Occipital lobe (tissue), 2 donors: ENCODE measurements around the gene SERPINB11. TPM values are rescaled to one million over a fixed set of nuclear protein-coding genes. Genes with fewer than 3 reads are reported as not detected.
"Not testable (repeated sequence)": the region's sequence is repeated elsewhere in the genome, so short reads cannot be mapped to it uniquely, and the experiment has no call there.

ENCODE experiments used
- DNase-seq: peaks from one replicate; lab custom pipeline; 2025; lab: John Stamatoyannopoulos, UW
- total RNA-seq: library from RNA; depleted of rRNA; stranded (reverse); fragments of >200 nt; gene quantifications from one replicate; pipeline ENCODE4 v1.2.3, GENCODE V29; 2014

The SERPINB11 gene
- not detected for total RNA-seq

DNA sequence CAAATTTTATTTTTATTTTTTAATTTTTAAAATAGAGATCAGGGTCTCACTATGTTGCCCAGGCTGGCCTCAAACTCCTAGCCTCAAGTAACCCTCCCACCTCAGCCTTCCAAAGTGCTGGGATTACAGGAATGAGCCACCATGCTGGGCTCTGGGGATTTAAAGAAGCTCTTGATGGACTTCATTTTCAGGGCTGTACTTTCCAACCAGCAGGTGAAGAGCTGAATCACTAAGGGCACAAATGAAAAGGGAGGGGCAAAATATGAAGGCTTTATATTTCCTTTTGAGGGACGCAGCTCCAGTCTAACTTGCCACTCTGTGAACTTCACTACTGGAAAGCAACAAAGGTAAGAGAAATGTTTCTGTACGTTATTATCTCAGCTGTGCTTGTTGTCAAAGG, at the start of gene SERPINB11:
TSS of gene SERPINB11 (plus strand) at position 301 of the 400 bp plus-strand sequence. CDS start 7,234 bp downstream, outside the sequence.
- DNase-seq, result no peak

DNA sequence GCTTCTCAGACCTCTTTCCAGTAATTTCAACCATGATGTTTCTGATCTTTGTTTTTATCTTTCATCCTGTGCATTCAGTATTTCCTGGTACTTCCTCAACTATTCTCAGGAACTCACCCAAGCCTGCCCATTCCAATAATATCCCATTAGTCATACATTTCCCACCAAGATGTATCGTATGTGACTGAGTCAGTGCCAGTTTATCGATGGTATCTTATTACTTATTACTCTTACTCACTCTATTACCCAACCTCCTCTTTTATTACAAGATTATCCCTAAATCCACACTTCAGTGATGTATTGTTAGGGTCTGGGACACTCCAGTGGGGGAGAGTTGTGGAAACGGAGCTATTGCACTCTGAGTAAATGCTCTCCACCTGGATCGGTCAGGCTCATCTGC, 43.8 kb upstream of the SERPINB11 start:
- DNase-seq, result not testable (repeated sequence)

DNA sequence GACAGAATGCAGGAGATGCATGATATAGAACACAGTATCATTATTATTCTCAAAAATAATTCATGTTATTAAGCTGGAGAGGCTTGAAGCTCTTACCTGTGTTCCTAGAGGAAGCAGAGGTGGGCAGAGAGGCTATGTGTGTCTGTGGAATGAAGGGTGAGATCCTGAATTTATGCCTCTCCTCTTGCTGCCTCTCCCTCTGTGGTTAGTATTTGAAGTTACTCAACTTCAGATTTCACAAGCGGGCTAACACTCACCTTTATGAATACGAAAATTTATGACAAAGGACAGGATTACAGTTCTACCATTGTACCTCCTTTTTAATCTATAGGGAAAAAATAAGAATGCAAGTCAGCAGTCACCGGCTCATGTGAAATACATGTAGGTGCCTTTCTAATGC, 41.0 kb upstream of the SERPINB11 start, which contains the start of gene SERPINB3:
TSS of gene SERPINB3 (minus strand) at position 144 of the 400 bp plus-strand sequence. CDS start 677 bp downstream, outside the sequence.
- DNase-seq, result not testable (repeated sequence)

- no peak for DNase-seq
Measured at GRCh38 chr18:63664571-63664970, 38.2 kb upstream of the SERPINB11 start.

DNA sequence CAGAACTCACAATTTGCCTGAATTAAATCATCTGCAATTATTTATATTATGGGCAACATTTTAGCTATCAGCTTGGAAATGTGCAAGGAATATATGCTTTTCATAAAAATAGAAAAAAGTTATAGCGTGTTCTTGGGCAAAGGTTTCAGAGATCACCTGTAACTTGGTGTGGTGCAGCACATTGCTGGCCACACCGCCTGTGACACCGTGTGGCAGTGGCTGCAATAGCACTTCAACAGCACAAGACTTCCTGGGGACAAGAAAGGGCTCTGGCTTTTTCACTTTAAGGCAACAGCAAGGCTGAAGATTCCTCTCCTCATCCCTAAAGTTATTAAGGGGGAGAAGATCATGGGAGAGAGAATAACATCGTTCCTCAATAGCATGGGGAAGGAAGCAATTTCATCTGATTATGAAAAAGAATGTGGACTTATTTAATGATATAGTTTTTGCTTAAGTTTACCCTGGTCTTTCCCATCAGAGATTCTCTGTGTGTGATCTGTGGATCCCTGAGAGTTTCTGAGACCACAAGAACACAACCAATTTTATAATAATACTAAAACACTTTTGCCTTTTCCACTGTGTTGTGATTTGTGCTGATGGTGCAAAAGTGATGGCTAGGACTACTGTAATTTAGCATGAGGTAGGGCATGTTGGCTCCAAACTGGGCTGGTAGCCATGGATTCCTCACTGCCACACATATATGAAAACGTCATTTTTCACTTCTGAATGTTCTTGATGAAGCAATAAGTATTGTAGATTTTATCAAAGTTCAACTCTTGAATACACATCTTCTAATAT, 26.0 kb upstream of the SERPINB11 start:
- no peak for DNase-seq

- DNase-seq, result no peak
Measured at GRCh38 chr18:63677500-63678225, 25.1 kb upstream of the SERPINB11 start.

- no peak for DNase-seq
Measured at GRCh38 chr18:63679820-63680606, 22.7 kb upstream of the SERPINB11 start.

DNA sequence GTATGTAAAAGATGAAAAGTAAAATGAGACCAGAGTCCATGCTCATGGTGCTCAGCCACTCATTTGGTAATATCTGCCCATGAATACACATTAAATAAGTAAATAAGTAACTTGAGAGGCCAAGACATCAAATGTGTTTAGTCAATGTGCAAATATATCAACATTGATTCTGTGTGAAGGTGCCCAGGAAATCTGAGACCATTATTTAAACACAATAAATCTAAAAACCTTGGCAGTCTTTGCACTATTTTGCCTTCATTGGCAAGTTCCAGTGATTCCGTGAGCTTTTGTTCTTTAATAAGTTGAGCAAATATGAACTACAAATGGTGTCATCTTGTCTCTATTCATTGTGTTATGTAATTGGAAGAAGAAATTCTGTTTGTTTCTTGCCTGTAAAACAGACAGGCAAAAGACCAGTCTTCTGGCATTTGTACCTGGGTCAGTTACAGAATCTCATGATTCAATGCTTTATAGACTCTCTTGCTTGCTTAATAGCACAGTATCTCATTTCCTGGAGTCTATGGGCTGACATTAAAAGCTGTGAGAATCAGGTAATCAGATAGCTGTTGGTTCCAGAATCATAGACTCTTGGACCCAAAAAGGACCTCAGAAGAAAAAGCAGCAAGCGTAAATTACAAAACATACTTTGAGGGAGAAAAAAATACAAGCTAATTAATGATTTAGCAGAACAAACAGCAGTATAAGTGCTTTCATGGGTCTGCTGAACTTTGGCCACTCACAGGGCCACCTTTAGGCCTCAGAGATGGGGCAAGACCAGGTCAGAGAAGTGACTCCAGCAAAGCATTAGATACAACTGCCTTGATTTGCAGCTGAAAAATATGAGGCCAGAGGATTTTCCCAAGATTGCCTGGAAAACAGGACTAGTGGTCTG, 21.1 kb upstream of the SERPINB11 start:
- no peak for DNase-seq

DNA sequence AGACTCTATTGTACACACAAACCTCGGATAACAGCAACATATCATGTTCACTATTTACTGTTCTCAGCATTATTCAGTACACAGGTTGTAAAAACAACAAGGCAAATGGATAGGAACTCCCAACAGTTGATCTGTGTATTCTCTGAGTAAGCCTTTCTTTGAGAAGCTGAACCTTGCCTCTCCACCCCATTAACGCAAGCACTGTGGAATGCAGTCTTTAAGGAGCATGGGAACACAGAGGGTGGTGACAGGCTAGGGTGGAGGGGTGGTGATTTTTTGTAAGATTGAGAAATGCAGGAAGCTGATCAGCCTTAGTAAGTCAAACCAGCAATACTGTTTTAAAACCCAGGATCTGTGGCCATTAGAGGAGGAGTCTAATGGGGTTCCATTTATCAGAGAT, 19.6 kb upstream of the SERPINB11 start:
- DNase-seq, result no peak

- no peak for DNase-seq
Measured at GRCh38 chr18:63683890-63684289, 18.9 kb upstream of the SERPINB11 start.

GRCh38 chr18:63684718-63685117, 18.0 kb upstream of the SERPINB11 start:
- DNase-seq, result no peak

DNA sequence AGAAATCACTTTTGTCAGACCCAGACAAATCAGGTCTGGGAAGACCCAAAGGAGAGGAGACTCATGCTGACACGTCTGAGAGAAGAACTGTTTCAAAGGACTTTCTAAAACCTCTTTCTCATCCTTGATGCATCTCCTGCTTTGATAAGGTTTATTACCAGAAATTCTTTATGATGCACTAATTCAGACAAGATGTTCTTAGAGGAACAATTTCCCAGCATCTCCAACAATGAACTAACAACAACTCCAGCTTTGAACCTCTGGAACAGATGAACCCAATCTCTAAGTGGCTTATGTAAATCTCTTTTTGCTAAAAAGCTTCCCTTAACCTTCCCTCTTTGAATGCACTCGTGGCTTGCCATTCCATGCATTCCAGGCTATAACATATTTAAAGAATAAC, 15.9 kb upstream of the SERPINB11 start:
- DNase-seq, result no peak

DNA sequence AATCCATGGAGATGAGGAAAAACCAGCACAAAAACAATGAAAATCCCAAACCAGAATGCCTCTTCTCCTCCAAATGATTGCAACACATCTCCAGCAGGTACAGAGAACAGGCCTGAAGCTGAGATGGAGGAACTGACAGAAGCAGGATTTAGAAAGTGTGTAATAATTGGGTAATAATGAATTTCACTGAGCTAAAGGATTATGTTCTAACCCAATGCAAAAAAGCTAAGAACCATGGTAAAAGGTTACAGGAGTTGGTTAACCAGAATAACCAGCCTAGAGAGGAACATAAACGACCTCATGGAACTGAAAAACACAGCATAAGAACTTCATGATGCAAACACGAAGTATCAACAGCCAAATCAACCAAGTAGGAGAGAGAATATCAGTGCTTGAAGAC, 13.7 kb upstream of the SERPINB11 start:
- DNase-seq, result no peak

DNA sequence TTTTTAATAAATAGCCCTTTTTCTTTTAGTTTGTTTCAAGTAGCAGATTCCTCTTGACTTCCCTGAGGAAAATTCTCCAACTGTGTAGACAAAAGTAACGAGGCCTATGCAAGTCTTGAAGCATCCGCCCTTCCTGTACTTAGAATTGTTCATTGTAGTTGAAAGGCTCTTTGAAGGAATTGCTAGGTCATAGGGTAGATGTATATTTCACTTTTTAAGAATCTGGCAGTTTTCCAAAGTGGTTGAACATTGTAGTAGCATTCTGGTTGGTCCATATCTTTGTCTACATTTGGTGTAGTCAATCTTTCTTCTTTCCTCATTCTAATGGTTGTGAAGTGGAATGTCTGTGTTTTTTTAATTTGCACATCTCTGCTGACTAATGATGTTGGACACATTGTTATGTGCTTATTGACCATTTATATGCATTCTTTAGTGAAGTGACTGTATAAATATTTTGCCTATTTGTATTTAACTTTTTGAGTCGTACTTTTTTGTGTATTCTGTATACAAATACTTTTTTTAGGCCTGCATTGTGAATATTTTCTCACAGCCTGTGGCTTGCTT, 5.6 kb upstream of the SERPINB11 start:
- no peak for DNase-seq

GRCh38 chr18:63700501-63700900, 2.3 kb upstream of the SERPINB11 start:
- DNase-seq, result no peak

- no peak for DNase-seq
Measured at GRCh38 chr18:63701952-63702351, 808 bp upstream of the SERPINB11 start.

DNA sequence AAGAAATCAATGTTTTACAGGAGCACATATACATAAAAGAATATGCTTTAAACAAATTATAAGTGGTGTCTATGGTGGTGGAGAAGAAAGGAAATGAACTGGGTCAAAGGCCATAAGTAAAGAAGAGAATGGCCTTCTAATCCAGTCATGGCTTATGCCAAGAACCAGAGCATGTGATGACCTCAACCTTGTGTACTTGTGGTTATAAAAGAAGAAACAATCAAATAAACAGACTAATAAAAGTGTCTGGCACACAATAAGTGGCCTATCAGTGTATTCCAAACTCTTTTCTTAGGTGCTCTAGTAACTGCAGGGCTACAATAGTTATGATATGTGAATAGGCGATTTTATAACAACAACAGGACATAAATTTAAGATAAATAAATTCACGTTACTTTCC, 2.6 kb downstream of the SERPINB11 start:
- no peak for DNase-seq

DNA sequence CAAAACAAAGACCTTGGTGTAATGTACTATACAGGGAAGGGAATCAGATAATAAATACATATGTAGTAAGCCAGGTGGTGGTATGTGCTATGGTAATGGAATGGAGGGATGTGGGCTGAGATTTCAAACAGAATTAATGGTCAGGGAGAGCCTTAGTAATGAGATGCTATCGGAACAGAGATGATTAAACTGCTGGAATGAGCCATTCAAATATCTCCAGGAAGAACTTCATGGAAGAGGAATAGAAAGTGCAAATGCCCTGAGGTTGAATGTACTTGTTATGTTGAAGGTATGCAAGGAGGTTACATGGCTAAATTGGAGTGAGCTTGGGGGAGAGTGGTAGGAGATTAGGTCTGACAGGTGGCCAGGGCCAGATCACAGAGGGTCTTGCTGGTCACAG, 5.1 kb downstream of the SERPINB11 start:
- no peak for DNase-seq

DNA sequence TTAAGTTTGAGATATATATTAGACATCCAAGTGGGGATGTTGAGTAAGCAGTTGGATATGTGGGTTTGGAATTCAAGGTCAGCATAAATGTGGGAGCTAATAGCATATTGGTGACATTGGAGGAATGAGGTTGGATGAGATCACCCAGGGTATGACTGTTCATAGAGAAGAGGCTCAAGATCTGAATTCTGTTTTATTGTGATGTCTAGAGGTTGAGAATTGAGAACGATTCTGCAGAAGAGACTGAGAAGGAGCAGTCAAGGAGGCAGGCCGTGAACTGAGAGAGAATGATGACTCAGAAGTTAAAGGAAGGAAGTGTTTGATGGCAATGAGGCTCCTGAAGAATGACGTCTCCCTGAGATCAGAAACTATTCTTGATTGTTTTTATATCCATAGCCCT, 5.9 kb downstream of the SERPINB11 start:
- no peak for DNase-seq

DNA sequence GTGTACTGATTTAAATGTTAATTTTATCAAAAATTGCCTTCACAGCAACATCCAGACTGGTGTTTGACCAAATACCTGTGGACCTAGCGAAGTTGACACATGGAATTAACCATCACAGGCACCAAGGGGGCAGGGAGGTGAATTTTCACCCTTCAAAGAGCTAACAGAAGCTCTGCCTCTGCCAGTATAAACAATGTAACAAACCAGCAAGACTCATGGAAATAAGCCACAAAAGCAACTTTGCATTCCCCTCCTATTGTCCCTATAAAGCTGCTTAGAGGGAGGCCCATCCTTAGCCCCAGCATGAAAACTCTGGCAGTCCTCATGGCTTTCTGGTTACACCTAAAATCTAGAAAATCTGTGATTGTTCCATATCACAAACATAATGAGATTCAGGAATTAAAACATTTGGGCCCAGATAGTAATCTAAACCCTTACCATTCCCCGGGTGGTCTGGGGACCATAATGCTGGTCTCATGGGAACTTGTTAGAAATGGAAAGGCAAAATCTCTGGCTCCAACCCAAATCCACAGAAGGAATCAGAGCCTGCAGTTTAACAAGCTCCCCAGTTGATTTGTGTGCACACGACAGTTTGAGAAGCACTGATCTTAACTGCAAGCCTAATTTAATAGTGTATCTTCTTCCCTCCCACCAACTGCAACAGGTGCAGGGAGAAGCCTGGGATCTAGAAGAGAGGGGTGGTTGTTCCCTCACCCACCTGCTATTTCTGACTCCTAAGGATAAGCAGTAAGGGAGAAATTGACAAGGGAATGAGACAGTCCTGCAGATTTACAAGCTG, 23.1 kb downstream of the SERPINB11 start:
- no peak for DNase-seq
